ENCODE results near the gene ITGAV.

Gene ITGAV

DNA sequence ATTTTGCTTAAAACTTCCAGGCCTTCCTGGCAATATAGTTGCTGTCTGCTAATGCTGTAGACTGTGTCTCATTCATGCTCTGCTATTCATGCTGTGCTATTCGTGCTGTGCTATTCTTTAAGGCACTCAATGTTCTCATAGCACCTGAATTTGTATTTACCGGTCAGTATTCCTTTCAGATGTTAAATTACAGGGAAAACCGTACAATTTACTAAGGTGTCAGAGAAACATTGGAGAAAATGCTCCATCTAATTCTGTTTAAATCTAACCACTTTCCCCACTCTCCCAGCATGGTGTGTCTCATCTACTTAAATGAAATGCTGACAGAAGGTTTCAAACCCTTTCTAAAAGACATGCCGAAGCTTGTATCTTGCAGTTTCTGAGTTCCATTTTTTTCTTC, 129.0 kb downstream of the ITGAV start:
- peak in 1 of 14 donors; percentile 44 for DNase-seq

DNA sequence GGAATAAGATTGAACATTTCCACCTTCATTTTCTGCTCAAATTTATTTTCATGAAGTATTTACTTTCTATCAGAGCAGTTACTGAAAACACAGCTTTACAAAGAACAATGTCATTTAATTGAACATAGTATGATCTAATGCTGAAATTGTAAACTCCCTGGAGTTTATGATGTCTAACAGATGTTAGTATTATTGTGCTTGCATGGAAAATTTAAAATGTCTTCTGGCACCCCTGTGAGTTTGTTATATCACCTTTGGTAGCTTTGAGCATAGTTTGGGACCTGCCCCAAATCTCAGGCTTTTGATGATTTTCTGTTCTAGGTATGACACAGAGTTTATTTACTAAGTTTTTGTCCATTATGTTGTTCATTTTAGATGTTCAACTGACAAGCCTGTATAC, 132.1 kb downstream of the ITGAV start:
- DNase-seq = no peak

DNA sequence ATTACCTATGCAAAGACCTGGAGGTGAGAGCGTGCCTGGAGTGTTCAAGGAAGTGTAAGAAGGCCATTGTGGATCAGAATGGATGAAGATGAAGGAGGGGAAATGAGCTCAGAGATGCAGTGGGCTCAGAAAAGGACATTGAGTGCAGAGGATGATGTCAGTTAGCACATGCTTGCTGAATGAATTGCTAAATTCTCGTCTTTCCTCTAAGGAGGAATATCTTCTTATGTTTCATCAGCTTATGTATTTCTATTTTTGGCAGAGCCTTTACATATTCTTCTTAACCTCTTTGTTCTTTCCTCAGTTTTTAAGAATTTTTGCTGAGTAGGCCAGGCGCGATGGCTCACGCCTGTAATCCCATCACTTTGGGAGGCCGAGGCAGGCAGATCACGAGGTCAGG, 134.9 kb downstream of the ITGAV start:
- DNase-seq = no peak

DNA sequence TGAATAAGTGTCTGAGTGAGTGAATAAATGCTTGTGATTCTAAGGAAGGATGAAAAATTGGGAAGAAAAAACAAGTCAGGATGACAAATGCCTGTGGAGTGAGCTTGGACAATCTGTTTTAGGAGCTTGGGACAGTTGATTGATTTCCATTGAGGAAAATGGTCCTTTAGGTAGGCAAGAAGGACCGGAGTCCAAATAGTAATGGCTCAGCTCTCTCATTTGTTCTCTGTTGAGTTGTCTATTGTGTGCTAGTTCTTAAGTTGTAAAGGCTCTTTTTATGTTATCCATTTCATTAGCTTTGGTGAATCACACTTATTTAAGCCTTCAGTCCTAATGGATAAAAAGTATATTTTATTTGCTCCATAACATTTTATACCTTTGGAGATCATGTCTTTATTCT, 135.9 kb downstream of the ITGAV start:
- no peak for DNase-seq

DNA sequence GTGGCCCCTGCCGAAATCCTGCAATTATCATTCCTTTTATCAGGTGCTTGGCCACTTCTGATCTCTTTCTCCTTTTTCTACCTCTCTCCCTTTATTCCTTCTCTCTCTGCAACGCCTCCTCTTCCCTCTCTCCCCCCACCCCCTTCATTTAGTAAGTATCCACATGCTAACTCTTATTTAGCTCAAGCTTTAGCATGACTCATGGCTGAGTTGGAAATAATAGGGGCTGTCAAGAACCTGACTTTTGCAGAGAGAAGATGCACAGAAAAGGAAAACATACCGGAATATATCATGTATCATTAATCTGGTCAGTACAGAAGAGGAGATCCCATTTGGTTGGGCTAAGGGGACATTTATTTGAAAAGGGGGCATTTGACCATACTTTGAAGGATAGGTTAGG, 137.1 kb downstream of the ITGAV start:
- DNase-seq = no peak

DNA sequence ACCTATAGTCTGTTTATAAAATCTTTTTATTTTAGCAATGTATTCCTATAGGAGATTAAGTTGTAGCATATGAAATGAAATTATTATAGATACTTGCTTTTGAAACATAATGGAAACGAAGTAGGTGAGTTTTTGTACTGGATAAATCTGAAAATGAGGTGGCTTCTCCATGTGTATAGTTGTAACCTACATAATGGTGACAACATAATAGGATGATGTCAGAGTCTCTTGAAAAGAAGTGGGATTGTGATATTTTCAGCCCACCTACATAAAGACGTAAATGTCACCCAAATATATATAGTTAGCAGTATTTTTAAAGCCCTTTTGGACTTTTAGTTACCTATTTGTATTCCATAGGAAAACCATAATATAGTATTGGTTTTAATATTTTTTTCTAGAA, 138.8 kb downstream of the ITGAV start:
- DNase-seq = no peak

Measured in C1 segment of cervical spinal cord (tissue), 14 donors.